Panc1 (cell line): ENCODE results near the gene FOXP2. TPM values are rescaled to one million over a fixed set of nuclear protein-coding genes. Genes with fewer than 3 reads are reported as not detected.
"Not testable (repeated sequence)": the region's sequence is repeated elsewhere in the genome, so short reads cannot be mapped to it uniquely, and the experiment has no call there.

ENCODE experiments used
- ATAC-seq: fragments of 200-7000 bp; cut with Tn5 transposase; 2 replicates; pipeline ENCODE4 v1.9.1; 2020; ENCODE audit warnings: mild to moderate bottlenecking, moderate library complexity
- BruUV-seq: library from RNA; stranded (reverse); fragments of 400-500 nt; replicated peaks from 2 replicates; lab custom pipeline; 2021; lab: Mats Ljungman, UMichigan
- CTCF ChIA-PET: fragments of 300-600 bp; sonication (Branson Sonifier 250); formaldehyde crosslinking; loops from one replicate; lab custom pipeline; 2022; ENCODE audit warnings: antibody characterized with exemption; lab: Charles Lee
- POLR2A ChIA-PET: fragments of 300-600 bp; sonication (Branson Sonifier 250); formaldehyde crosslinking; loops from one replicate; lab custom pipeline; 2022; ENCODE audit warnings: antibody characterized with exemption; lab: Charles Lee
- DNase-seq: peaks from one replicate; pipeline ENCODE4 v3.0.0-alpha.2; 2010; ENCODE audit warnings: low read depth, low spot score
- H3K27ac ChIP-seq: 2 replicates; pipeline ENCODE4 v1.5.1; 2011; ENCODE audit warnings: mild to moderate bottlenecking, low read length, inconsistent platforms
- H3K27me3 ChIP-seq: fragments of 200-500 bp; sonication (Bioruptor generic); 2 replicates; pipeline ENCODE4 v1.6.0; 2014; ENCODE audit warnings: low read length, inconsistent platforms; ENCODE audit not compliant: control insufficient read depth, insufficient read depth
- H3K36me3 ChIP-seq: fragments of 200-500 bp; sonication (Bioruptor generic); 2 replicates; pipeline ENCODE4 v1.5.1; 2014; ENCODE audit warnings: inconsistent platforms, mild to moderate bottlenecking, low read length, moderate library complexity; ENCODE audit not compliant: control insufficient read depth, insufficient read depth
- H3K4me1 ChIP-seq: 2 replicates; pipeline ENCODE4 v1.5.1; 2011; ENCODE audit warnings: inconsistent platforms, mild to moderate bottlenecking, low read length, moderate library complexity; ENCODE audit not compliant: control insufficient read depth, insufficient read depth
- H3K4me3 ChIP-seq, 2 experiments: 2 replicates each; pipeline ENCODE4 v1.5.1; 2011 to 2012; ENCODE audit warnings: low read depth in 2 of 2, low read length in 2 of 2, mild to moderate bottlenecking in 2 of 2, inconsistent platforms in 1 of 2, moderate library complexity in 1 of 2
- H3K9me3 ChIP-seq: fragments of 200-500 bp; sonication (Bioruptor generic); 2 replicates; pipeline ENCODE4 v1.5.1; 2014; ENCODE audit warnings: low read depth, mild to moderate bottlenecking, inconsistent platforms, low read length, moderate library complexity; ENCODE audit not compliant: control insufficient read depth, insufficient read depth
- POLR2AphosphoS5 ChIP-seq: IDR thresholded peaks from 2 replicates; pipeline ENCODE4 v1.6.1; 2012; ENCODE audit warnings: mild to moderate bottlenecking, low read depth, low read length, moderate library complexity
- SIN3A ChIP-seq: IDR thresholded peaks from 2 replicates; pipeline ENCODE4 v1.6.1; 2012; ENCODE audit warnings: low read depth, mild to moderate bottlenecking, low read length, moderate library complexity, borderline replicate concordance; ENCODE audit not compliant: insufficient read depth
- TCF7L2 ChIP-seq: IDR thresholded peaks from 2 replicates; pipeline ENCODE4 v1.6.1; 2011; ENCODE audit warnings: mild to moderate bottlenecking, low read depth, low read length, inconsistent platforms
- in situ Hi-C: cut with HindIII; loops from 2 replicates; pipeline ENCODE4 v1.10.0; 2016; ENCODE audit warnings: low sequenced_read_pairs, low pct_unique_long_range_greater_than_20kb
- intact Hi-C: fragments of 100-400 bp; cut with micrococcal nuclease; formaldehyde crosslinking; loops from one replicate; pipeline ENCODE4 v1.10.0; 2022; ENCODE audit not compliant: unreplicated experiment
- total RNA-seq: library from RNA; stranded (reverse); gene quantifications from one replicate; pipeline ENCODE4 v1.2.1, GENCODE V29; 2021; ENCODE audit not compliant: unreplicated experiment
- TF ChIP-seq, protein P1 (sequence below): fragments of 450-650 bp; IDR thresholded peaks from 2 replicates; pipeline ENCODE4 v1.5.1; 2017; ENCODE audit warnings: mild to moderate bottlenecking
- TF ChIP-seq, protein P2 (sequence below), 2 experiments: IDR thresholded peaks; 2 replicates each; pipeline ENCODE4 v1.6.1; 2011 to 2012; ENCODE audit warnings: low read depth in 2 of 2, control low read depth in 1 of 2, low read length in 1 of 2, mild to moderate bottlenecking in 1 of 2, moderate library complexity in 1 of 2; ENCODE audit not compliant: insufficient read depth in 1 of 2

FOXP2 gene
- total RNA-seq, 1 experiment from 2014 or later = 0.54 TPM

DNA sequence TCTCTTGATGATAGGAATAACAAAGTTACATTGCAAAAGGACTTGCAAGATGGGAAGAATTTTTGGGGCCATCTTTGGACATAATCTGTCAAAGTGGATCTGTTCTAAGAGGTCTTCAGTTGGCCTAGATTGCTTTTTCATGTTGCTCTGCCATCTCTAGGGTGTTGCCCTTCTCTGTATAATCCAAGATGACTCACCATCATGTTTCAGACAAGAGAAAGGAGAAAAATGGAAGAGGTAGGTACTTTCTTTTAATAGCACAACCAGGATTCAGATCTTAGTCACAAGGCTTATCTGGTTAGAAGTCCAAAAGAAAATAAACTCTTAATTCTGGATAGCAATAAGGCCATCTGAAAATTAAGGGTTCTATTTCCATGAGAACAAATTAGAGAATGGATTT lies 38.7 kb upstream of the FOXP2 start:
- ChIA-PET POLR2A (no interaction called here), CTCF (no interaction called here)
- no peak overlapping the region for H3K27ac ChIP-seq
- no peak for ATAC-seq
- TF ChIP-seq TCF7L2 (no peak), POLR2AphosphoS5 (no peak), SIN3A (no peak)
- TF ChIP-seq, protein P1, sequence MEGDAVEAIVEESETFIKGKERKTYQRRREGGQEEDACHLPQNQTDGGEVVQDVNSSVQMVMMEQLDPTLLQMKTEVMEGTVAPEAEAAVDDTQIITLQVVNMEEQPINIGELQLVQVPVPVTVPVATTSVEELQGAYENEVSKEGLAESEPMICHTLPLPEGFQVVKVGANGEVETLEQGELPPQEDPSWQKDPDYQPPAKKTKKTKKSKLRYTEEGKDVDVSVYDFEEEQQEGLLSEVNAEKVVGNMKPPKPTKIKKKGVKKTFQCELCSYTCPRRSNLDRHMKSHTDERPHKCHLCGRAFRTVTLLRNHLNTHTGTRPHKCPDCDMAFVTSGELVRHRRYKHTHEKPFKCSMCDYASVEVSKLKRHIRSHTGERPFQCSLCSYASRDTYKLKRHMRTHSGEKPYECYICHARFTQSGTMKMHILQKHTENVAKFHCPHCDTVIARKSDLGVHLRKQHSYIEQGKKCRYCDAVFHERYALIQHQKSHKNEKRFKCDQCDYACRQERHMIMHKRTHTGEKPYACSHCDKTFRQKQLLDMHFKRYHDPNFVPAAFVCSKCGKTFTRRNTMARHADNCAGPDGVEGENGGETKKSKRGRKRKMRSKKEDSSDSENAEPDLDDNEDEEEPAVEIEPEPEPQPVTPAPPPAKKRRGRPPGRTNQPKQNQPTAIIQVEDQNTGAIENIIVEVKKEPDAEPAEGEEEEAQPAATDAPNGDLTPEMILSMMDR = no peak
- TF ChIP-seq, protein P2, sequence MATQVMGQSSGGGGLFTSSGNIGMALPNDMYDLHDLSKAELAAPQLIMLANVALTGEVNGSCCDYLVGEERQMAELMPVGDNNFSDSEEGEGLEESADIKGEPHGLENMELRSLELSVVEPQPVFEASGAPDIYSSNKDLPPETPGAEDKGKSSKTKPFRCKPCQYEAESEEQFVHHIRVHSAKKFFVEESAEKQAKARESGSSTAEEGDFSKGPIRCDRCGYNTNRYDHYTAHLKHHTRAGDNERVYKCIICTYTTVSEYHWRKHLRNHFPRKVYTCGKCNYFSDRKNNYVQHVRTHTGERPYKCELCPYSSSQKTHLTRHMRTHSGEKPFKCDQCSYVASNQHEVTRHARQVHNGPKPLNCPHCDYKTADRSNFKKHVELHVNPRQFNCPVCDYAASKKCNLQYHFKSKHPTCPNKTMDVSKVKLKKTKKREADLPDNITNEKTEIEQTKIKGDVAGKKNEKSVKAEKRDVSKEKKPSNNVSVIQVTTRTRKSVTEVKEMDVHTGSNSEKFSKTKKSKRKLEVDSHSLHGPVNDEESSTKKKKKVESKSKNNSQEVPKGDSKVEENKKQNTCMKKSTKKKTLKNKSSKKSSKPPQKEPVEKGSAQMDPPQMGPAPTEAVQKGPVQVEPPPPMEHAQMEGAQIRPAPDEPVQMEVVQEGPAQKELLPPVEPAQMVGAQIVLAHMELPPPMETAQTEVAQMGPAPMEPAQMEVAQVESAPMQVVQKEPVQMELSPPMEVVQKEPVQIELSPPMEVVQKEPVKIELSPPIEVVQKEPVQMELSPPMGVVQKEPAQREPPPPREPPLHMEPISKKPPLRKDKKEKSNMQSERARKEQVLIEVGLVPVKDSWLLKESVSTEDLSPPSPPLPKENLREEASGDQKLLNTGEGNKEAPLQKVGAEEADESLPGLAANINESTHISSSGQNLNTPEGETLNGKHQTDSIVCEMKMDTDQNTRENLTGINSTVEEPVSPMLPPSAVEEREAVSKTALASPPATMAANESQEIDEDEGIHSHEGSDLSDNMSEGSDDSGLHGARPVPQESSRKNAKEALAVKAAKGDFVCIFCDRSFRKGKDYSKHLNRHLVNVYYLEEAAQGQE (IDR thresholded peaks at IDR 0.05; ENCODE audit: insufficient read depth in 1 of 2, low read depth in 2 of 2, low read length in 1 of 2) = no peak
- in situ Hi-C loops = no loop called here
- H3K36me3 ChIP-seq = no peaks in the 10 kb centered on the region
- intact Hi-C loops = no loop called here
- no peak for DNase-seq
- no peaks in the 10 kb centered on the region for H3K9me3 ChIP-seq
- no peaks in the 10 kb centered on the region for H3K27me3 ChIP-seq
- H3K4me1 ChIP-seq = no peaks in the 10 kb centered on the region
- H3K4me3 ChIP-seq = no peak overlapping the region
- no TSS peak for BruUV-seq

DNA sequence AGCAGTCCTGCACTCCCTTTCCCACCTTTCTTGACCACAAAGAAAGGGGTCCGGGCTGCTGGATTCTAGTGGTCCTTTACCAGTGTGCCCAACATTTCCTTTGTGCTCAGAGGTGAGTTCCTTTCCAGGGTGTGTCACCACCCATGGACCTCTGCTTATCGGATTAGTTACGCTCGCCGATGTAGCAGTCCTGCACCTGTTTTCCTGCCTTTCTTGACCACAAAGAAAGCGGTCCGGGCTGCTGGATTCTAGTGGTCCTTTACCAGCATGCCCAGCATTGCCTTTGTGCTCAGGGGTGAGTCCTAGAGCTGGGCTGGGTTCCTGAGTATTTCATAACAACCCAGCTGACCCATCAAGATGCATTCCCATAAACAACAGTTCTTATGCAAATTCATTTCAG lies 30.7 kb upstream of the FOXP2 start:
- POLR2A ChIA-PET, BruUV-seq, in situ Hi-C loops, H3K27ac ChIP-seq, intact Hi-C loops, ATAC-seq, H3K36me3 ChIP-seq, DNase-seq, H3K4me3 ChIP-seq, CTCF ChIA-PET, H3K4me1 ChIP-seq, H3K27me3 ChIP-seq, H3K9me3 ChIP-seq: not testable (repeated sequence)

DNA sequence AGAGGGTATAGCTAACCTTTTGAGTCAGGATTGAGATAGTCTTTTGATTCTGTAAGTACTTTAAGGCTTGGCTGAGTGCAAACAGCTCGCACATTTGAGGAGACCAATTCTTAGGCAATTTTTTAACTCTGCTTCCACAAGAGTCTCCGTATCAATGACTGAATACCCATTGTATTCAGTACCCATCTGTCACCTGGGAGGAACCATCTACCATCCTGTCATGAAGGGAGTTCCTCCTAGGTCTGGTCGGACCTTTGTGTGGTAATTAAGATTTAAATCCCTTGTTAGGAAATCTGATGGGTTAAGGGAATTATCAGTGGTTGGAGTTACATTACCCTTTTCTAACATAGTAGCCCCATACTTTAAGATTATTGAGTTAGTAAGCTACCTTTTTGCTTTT lies 30.3 kb upstream of the FOXP2 start:
- BruUV-seq, ATAC-seq, H3K9me3 ChIP-seq, in situ Hi-C loops, CTCF ChIA-PET, H3K4me1 ChIP-seq, H3K4me3 ChIP-seq, intact Hi-C loops, H3K27ac ChIP-seq, DNase-seq, H3K27me3 ChIP-seq, POLR2A ChIA-PET, H3K36me3 ChIP-seq: not testable (repeated sequence)
